Osteoblast (primary cell): ENCODE measurements around the gene FHIT. TPM values are rescaled to one million over a fixed set of nuclear protein-coding genes. Genes with fewer than 3 reads are reported as not detected.

Experiments used
- DNase-seq: peaks from one replicate; pipeline ENCODE4 v3.0.0; 2011; ENCODE audit warnings: low spot score, mixed read lengths; ENCODE audit not compliant: insufficient read length; ENCODE audit errors: missing footprints
- H2AFZ ChIP-seq: 2 replicates; pipeline ENCODE4 v1.6.0; 2011; ENCODE audit warnings: mild to moderate bottlenecking, low read length
- H3K27ac ChIP-seq: 2 replicates; pipeline ENCODE4 v1.5.1; 2011; ENCODE audit warnings: mild to moderate bottlenecking, low read depth, low read length, moderate library complexity
- H3K27me3 ChIP-seq: 2 replicates; pipeline ENCODE4 v1.6.0; 2012; ENCODE audit warnings: mild to moderate bottlenecking, control low read depth, inconsistent platforms, low read length, moderate library complexity; ENCODE audit not compliant: insufficient read depth
- H3K36me3 ChIP-seq: 2 replicates; pipeline ENCODE4 v1.5.1; 2011; ENCODE audit warnings: mild to moderate bottlenecking, low read length, control low read depth, moderate library complexity; ENCODE audit not compliant: insufficient read depth
- H3K4me1 ChIP-seq: 2 replicates; pipeline ENCODE4 v1.5.1; 2011; ENCODE audit warnings: mild to moderate bottlenecking, low read length, control low read depth, moderate library complexity; ENCODE audit not compliant: insufficient read depth
- H3K4me2 ChIP-seq: 2 replicates; pipeline ENCODE4 v1.6.0; 2011; ENCODE audit warnings: mild to moderate bottlenecking, low read length; ENCODE audit not compliant: insufficient read depth
- H3K4me3 ChIP-seq: fragments of 200-600 bp; sonication (generic); 3 replicates; pipeline ENCODE4 v1.5.1; 2012; ENCODE audit warnings: mild to moderate bottlenecking, low read length, inconsistent platforms; ENCODE audit not compliant: insufficient read depth
- H3K79me2 ChIP-seq: 2 replicates; pipeline ENCODE4 v1.6.0; 2012; ENCODE audit warnings: mild to moderate bottlenecking, low read length, control low read depth, inconsistent platforms; ENCODE audit not compliant: insufficient read depth
- H3K9me3 ChIP-seq: 2 replicates; pipeline ENCODE4 v1.5.1; 2011; ENCODE audit warnings: low read depth, low read length, control low read depth
- H4K20me1 ChIP-seq: 2 replicates; pipeline ENCODE4 v1.6.0; 2012; ENCODE audit warnings: mild to moderate bottlenecking, low read length, control low read depth; ENCODE audit not compliant: insufficient read depth
- CTCF ChIP-seq: IDR thresholded peaks from 2 replicates; pipeline ENCODE4 v1.5.1; 2011; ENCODE audit warnings: mild to moderate bottlenecking, low read depth, low read length, moderate library complexity; ENCODE audit errors: extremely low read depth
- total RNA-seq: library from RNA; depleted of rRNA; stranded (reverse); fragments of >200 nt; gene quantifications from 2 replicates; pipeline ENCODE4 v1.2.3, GENCODE V29; 2012

The FHIT gene
- total RNA-seq, 1 donor, result 3.3 TPM

- no peaks in the 10 kb centered on the region for H3K27me3 ChIP-seq
- no peak overlapping the region for H3K4me2 ChIP-seq
- no peak for DNase-seq
- H3K79me2 ChIP-seq, result no peaks in the 10 kb centered on the region
- H3K27ac ChIP-seq, result no peak overlapping the region
- no peak overlapping the region for H2AFZ ChIP-seq
- H4K20me1 ChIP-seq, result no peaks in the 10 kb centered on the region
- no peaks in the 10 kb centered on the region for H3K36me3 ChIP-seq
- no peaks in the 10 kb centered on the region for H3K4me1 ChIP-seq
- H3K4me3 ChIP-seq, result no peak overlapping the region
- no peak for TF ChIP-seq CTCF
- no peaks in the 10 kb centered on the region for H3K9me3 ChIP-seq
Measured at GRCh38 chr3:59914251-59914650, 1337.0 kb downstream of the FHIT start.

GRCh38 chr3:59913645-59914044 is 1337.6 kb downstream of the FHIT start:
- Histone ChIP-seq H3K27ac (no peak overlapping the region), H3K36me3 (no peaks in the 10 kb centered on the region), H3K4me1 (no peaks in the 10 kb centered on the region), H3K4me2 (no peak overlapping the region), H2AFZ (no peak overlapping the region), H4K20me1 (no peaks in the 10 kb centered on the region), H3K9me3 (no peaks in the 10 kb centered on the region), H3K4me3 (no peak overlapping the region), H3K79me2 (no peaks in the 10 kb centered on the region), H3K27me3 (no peaks in the 10 kb centered on the region)
- no peak for DNase-seq
- no peak for TF ChIP-seq CTCF

- no peaks in the 10 kb centered on the region for H3K27me3 ChIP-seq
- no peak overlapping the region for H2AFZ ChIP-seq
- H4K20me1 ChIP-seq, result no peaks in the 10 kb centered on the region
- H3K4me2 ChIP-seq, result no peak overlapping the region
- no peaks in the 10 kb centered on the region for H3K36me3 ChIP-seq
- TF ChIP-seq CTCF, result no peak
- no peak overlapping the region for H3K4me3 ChIP-seq
- H3K9me3 ChIP-seq, result no peaks in the 10 kb centered on the region
- DNase-seq, result no peak
- no peaks in the 10 kb centered on the region for H3K79me2 ChIP-seq
- no peaks in the 10 kb centered on the region for H3K4me1 ChIP-seq
- no peak overlapping the region for H3K27ac ChIP-seq
Measured at GRCh38 chr3:59908701-59909100, 1342.6 kb downstream of the FHIT start.

GRCh38 chr3:59908280-59908679 is 1343.0 kb downstream of the FHIT start:
- Histone ChIP-seq H3K9me3 (no peaks in the 10 kb centered on the region), H3K27me3 (no peaks in the 10 kb centered on the region), H3K4me3 (no peak overlapping the region), H4K20me1 (no peaks in the 10 kb centered on the region), H3K79me2 (no peaks in the 10 kb centered on the region), H3K4me2 (no peak overlapping the region), H3K36me3 (no peaks in the 10 kb centered on the region), H2AFZ (no peak overlapping the region), H3K4me1 (no peaks in the 10 kb centered on the region), H3K27ac (no peak overlapping the region)
- no peak for DNase-seq
- TF ChIP-seq CTCF, result no peak
